PC-3 (cell line): ENCODE measurements around the gene MAN2C1.
"Not testable (repeated sequence)": the region's sequence is repeated elsewhere in the genome, so short reads cannot be mapped to it uniquely, and the experiment has no call there.

Experiments used
- CTCF ChIP-seq: fragments of 300-600 bp; sonication (generic); conservative IDR thresholded peaks from 2 replicates; pipeline ENCODE4 v1.5.1; 2017; ENCODE audit warnings: antibody characterized with exemption, low read depth, mild to moderate bottlenecking, low read length
- EZH2 ChIP-seq: fragments of 300-600 bp; sonication (generic); IDR thresholded peaks from one replicate; pipeline ENCODE4 v1.6.1; 2017; ENCODE audit warnings: antibody characterized with exemption, mild to moderate bottlenecking, low read length; ENCODE audit not compliant: unreplicated experiment

GRCh38 chr15:75332093-75332492 lies 36.3 kb downstream of the MAN2C1 start:
- TF ChIP-seq CTCF, EZH2: not testable (repeated sequence)
